ENCODE results near the gene ATXN2L. TPM values are rescaled to one million over a fixed set of nuclear protein-coding genes. Genes with fewer than 3 reads are reported as not detected.

Gene ATXN2L
- total RNA-seq, 3 donors from 2014 or later = 315 to 351 (median 325) TPM

DNA sequence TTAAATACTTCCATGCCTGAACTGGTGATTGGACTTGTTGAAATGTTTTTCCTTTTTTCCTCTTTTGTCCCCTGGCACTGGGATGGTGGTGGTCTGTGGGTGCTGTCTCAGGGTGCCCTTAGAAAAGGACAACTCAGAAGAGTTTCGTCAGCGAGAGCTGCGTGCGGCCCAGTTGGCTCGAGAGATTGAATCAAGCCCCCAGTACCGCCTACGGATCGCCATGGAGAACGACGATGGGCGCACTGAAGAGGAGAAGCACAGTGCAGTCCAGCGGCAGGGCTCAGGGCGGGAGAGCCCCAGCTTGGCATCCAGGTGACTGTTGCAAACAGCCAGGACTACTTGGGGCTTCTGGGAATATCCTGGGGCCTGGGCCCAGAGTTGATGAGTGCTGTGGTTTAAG, 6.9 kb downstream of the ATXN2L start:
- ATAC-seq = no peak
- Mint-ChIP-seq H3K27me3 (ENCODE audit: low read depth) (no peaks in the 10 kb centered on the region), H3K4me1 (ENCODE audit: low read depth) (peaks cover 24% of the 10 kb centered on the region), H3K9me3 (no peaks in the 10 kb centered on the region), H3K36me3 (ENCODE audit: insufficient read depth) (peaks cover 75% of the 10 kb centered on the region), H3K4me3 (no peak overlapping the region)
- DNase-seq = no peak

DNA sequence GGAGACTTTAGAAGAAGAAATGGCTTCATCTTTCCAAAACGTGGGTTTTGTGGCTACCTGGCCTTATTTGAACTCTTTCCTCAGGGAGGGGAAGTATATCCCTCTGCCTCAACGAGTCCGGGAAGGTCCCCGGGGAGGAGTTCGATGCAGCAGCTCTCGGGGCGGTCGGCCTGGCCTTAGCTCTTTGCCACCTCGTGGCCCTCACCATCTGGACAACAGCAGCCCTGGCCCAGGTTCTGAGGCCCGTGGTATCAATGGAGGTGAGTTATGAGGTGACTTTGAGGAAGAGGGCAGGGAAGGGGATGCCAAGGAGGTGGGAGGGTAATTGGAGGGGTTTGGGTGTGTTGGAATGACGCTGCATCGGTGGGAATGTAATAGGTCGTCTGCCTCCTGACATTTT, 7.7 kb downstream of the ATXN2L start:
- ATAC-seq = no peak
- DNase-seq = no peak
- peaks cover 74% of the 10 kb centered on the region for H3K36me3 Mint-ChIP-seq (ENCODE audit: insufficient read depth)
- no peaks in the 10 kb centered on the region for H3K27me3 Mint-ChIP-seq (ENCODE audit: low read depth)
- no peaks in the 10 kb centered on the region for H3K9me3 Mint-ChIP-seq
- H3K4me3 Mint-ChIP-seq = no peak overlapping the region
- H3K4me1 Mint-ChIP-seq (ENCODE audit: low read depth) = peaks cover 16% of the 10 kb centered on the region

DNA sequence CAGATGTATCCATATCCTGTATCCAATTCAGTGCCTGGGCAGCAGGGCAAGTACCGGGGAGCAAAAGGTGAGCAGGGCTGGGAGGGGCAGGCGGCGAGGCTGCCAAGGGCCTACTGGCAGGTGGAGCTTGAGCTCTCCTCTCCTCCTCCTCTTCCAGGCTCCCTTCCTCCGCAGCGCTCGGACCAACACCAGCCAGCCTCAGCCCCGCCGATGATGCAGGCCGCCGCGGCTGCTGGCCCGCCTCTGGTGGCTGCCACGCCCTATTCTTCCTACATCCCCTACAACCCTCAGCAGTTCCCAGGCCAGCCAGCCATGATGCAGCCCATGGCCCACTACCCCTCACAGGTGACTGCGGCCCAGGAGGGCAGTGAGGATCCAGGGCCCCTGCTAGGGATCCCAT, 11.6 kb downstream of the ATXN2L start:
- DNase-seq = no peak
- peaks cover 8% of the 10 kb centered on the region for H3K4me1 Mint-ChIP-seq (ENCODE audit: low read depth)
- no peaks in the 10 kb centered on the region for H3K9me3 Mint-ChIP-seq
- peaks cover 61% of the 10 kb centered on the region for H3K36me3 Mint-ChIP-seq (ENCODE audit: insufficient read depth)
- no peak for ATAC-seq
- no peak overlapping the region for H3K4me3 Mint-ChIP-seq
- H3K27me3 Mint-ChIP-seq (ENCODE audit: low read depth) = no peaks in the 10 kb centered on the region

DNA sequence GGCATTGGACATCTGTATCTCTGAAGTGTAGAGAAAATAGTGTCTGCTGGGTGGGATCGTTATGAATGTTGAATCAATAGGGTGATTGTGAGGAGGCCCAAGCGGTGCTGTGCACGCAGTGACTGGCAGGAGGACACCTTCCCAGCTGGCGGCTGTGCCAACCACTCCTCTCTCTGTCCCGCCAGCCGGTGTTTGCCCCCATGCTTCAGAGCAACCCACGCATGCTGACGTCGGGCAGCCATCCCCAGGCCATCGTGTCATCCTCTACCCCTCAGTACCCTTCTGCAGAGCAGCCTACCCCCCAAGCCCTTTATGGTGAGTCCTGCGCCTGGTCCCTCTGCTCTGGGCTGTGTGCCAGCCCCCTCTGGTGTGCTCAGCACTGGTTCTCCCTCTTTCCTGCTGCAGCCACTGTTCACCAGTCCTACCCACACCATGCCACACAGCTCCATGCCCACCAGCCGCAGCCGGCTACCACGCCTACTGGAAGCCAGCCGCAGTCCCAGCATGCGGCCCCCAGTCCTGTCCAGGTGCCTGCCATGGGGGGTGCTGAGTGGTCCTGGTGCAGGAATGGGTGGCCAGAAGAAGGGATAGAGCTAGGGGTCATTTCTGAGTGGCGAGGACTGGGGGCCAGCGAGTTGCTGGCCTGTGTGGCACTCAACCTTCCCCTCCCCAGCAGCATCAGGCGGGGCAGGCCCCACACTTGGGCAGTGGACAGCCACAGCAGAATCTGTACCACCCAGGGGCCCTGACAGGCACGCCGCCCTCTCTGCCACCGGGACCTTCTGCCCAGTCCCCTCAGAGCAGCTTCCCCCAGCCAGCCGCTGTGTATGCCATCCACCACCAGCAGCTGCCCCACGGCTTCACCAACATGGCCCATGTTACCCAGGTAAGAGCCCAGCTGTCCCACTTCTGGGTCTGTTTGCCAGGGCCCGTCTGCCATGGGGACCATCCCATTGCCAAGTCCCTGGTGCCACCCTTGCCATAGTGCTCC, 12.4 kb downstream of the ATXN2L start:
- Mint-ChIP-seq H3K4me3 (no peak overlapping the region), H3K4me1 (ENCODE audit: low read depth) (peaks cover 8% of the 10 kb centered on the region), H3K36me3 (ENCODE audit: insufficient read depth) (peaks cover 56% of the 10 kb centered on the region), H3K27me3 (ENCODE audit: low read depth) (no peaks in the 10 kb centered on the region), H3K9me3 (no peaks in the 10 kb centered on the region)
- no peak for DNase-seq
- no peak for ATAC-seq

- peaks cover 8% of the 10 kb centered on the region for H3K4me1 Mint-ChIP-seq (ENCODE audit: low read depth)
- H3K4me3 Mint-ChIP-seq = no peak overlapping the region
- DNase-seq = no peak
- no peaks in the 10 kb centered on the region for H3K9me3 Mint-ChIP-seq
- peaks cover 46% of the 10 kb centered on the region for H3K36me3 Mint-ChIP-seq (ENCODE audit: insufficient read depth)
- ATAC-seq = no peak
- no peaks in the 10 kb centered on the region for H3K27me3 Mint-ChIP-seq (ENCODE audit: low read depth)
Measured at GRCh38 chr16:28835864-28836760, 13.3 kb downstream of the ATXN2L start.

- H3K36me3 Mint-ChIP-seq (ENCODE audit: insufficient read depth) = peaks cover 45% of the 10 kb centered on the region
- no peak overlapping the region for H3K4me3 Mint-ChIP-seq
Measured at GRCh38 chr16:28836761-28837064, 13.9 kb downstream of the ATXN2L start.

DNA sequence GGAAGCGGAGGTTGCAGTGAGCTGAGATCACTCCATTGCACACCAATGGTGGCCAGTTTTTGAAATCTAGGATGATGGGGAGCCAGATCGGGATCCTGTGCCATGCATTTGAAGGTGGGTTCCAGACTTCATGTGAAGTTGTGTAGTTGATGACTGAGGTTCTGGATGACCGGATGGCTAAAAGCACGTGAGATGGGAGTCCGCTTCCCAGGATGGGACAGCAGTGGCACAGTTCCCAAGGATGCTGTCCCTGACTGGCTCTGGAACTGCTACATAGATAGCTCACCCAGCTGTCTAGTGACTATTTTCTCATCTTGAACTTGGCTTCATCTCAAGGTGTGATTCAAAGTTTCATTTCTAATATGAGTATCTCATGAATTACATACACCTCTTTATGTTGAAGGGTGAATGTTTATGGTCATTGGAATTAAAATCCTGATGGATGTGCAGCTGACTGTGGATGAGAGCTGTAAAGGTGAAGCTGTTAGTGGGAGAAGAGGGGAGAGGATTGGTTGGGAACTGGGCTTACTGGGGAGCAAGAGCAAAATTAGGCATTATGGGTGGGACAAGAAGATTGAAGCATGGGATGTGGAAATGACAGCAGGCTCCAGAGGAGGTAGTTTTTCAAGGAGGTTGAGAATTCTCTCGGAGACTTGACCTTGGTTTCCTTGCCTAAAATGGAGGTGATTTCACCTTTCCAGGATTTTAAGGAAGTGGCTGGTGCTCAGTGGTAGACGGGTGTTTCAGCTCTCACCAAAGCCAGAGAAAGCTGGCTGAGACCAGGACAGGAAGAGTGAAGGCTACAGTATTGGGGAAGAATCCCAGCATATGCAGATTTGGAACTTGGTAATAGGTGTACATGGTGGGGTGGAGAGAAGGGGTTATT, 15.1 kb downstream of the ATXN2L start:
- H3K36me3 Mint-ChIP-seq (ENCODE audit: insufficient read depth) = peaks cover 43% of the 10 kb centered on the region
- H3K27me3 Mint-ChIP-seq (ENCODE audit: low read depth) = no peaks in the 10 kb centered on the region
- H3K9me3 Mint-ChIP-seq = no peaks in the 10 kb centered on the region
- DNase-seq (no peak), ATAC-seq (peak; percentile 47 to 55)
- no peak overlapping the region for H3K4me3 Mint-ChIP-seq
- peaks cover 8% of the 10 kb centered on the region for H3K4me1 Mint-ChIP-seq (ENCODE audit: low read depth)

More at GRCh38 chr16:28836761-28837064, 13.9 kb downstream of the ATXN2L start:
- Mint-ChIP-seq H3K4me1 (ENCODE audit: low read depth) (peaks cover 8% of the 10 kb centered on the region), H3K27me3 (ENCODE audit: low read depth) (no peaks in the 10 kb centered on the region), H3K9me3 (no peaks in the 10 kb centered on the region)
- ATAC-seq = no peak
- no peak for DNase-seq

GRCh38 chr16:28838558-28838918, 15.7 kb downstream of the ATXN2L start:
- no peaks in the 10 kb centered on the region for H3K9me3 Mint-ChIP-seq
- no peak for ATAC-seq
- no peak overlapping the region for H3K4me3 Mint-ChIP-seq
- peaks cover 8% of the 10 kb centered on the region for H3K4me1 Mint-ChIP-seq (ENCODE audit: low read depth)
- no peaks in the 10 kb centered on the region for H3K27me3 Mint-ChIP-seq (ENCODE audit: low read depth)
- H3K36me3 Mint-ChIP-seq (ENCODE audit: insufficient read depth) = peaks cover 43% of the 10 kb centered on the region
- DNase-seq = no peak

- peaks cover 8% of the 10 kb centered on the region for H3K4me1 Mint-ChIP-seq (ENCODE audit: low read depth)
- DNase-seq (no peak), ATAC-seq (no peak)
- H3K36me3 Mint-ChIP-seq (ENCODE audit: insufficient read depth) = peaks cover 40% of the 10 kb centered on the region
- no peaks in the 10 kb centered on the region for H3K27me3 Mint-ChIP-seq (ENCODE audit: low read depth)
- no peak overlapping the region for H3K4me3 Mint-ChIP-seq
- H3K9me3 Mint-ChIP-seq = no peaks in the 10 kb centered on the region
Measured at GRCh38 chr16:28839004-28839639, 16.3 kb downstream of the ATXN2L start.

DNA sequence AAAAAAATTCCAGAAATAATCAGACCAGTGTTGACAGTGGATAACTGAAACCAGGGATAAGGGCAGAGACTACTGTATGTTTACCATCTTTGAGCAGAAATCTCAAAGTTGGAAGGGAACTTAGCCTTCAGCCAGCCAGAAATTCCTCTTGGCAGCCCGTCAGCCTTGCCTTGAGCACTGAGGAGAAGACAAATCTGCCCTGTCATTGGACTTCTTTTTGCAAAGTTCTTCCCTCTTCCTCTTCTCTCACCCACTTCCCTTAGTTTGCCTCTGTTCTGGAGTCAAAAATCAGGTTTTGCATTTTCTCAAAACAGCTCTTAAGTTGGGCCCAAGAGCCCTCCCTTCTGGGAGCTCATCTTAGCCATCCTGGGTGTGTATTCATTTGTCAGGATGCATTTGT, 17.1 kb downstream of the ATXN2L start:
- DNase-seq (no peak), ATAC-seq (no peak)
- no peaks in the 10 kb centered on the region for H3K27me3 Mint-ChIP-seq (ENCODE audit: low read depth)
- peaks cover 41% of the 10 kb centered on the region for H3K36me3 Mint-ChIP-seq (ENCODE audit: insufficient read depth)
- peaks cover 15% of the 10 kb centered on the region for H3K4me1 Mint-ChIP-seq (ENCODE audit: low read depth)
- no peak overlapping the region for H3K4me3 Mint-ChIP-seq
- H3K9me3 Mint-ChIP-seq = no peaks in the 10 kb centered on the region

DNA sequence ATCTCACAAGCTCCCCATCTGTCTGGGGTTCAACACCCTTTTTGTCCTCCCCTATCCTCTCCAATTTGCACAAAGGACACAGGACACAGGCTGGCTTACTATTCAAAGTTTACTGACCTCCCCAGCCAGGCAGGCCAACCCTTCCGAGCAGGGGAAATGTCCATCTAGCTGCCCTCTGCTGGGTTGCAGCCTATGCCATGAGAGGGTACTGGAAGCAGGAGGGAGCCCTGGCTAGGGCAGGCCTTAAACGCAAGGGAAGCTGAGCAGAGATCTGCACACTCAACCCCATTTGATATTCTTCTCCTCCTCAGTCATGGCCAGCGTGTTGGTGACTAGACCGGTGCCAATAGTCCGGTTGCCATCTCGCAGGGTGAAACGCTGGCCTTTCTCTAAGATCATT, 19.9 kb downstream of the ATXN2L start:
- ATAC-seq = no peak
- Mint-ChIP-seq H3K4me1 (ENCODE audit: low read depth) (peaks cover 35% of the 10 kb centered on the region), H3K36me3 (ENCODE audit: insufficient read depth) (peaks cover 45% of the 10 kb centered on the region), H3K4me3 (peak overlapping the region; percentile 28), H3K9me3 (no peaks in the 10 kb centered on the region), H3K27me3 (ENCODE audit: low read depth) (no peaks in the 10 kb centered on the region)
- no peak for DNase-seq

DNA sequence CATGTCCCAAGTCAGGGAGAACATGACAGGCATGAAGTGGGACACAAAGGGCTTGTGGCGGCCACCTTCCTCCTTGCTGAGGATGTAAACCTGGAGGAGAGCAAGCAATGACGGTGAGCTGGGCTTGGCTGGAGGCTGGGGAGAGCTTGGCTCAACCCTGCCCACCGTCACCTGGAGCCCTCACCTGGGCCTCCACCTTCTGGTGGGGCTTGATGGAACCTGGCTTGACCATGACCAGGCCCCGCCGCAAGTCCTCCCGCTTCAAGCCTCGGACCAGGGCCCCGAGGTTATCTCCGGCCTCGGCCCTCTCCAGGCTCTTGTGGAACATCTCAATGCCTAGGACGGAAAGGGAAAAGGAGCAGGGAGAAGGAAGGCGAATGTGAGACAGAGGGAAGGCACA, 21.0 kb downstream of the ATXN2L start:
- Mint-ChIP-seq H3K4me1 (ENCODE audit: low read depth) (peaks cover 30% of the 10 kb centered on the region), H3K36me3 (ENCODE audit: insufficient read depth) (peaks cover 37% of the 10 kb centered on the region), H3K27me3 (ENCODE audit: low read depth) (no peaks in the 10 kb centered on the region), H3K9me3 (no peaks in the 10 kb centered on the region), H3K4me3 (peak overlapping the region; percentile 19)
- ATAC-seq (no peak), DNase-seq (no peak)

DNA sequence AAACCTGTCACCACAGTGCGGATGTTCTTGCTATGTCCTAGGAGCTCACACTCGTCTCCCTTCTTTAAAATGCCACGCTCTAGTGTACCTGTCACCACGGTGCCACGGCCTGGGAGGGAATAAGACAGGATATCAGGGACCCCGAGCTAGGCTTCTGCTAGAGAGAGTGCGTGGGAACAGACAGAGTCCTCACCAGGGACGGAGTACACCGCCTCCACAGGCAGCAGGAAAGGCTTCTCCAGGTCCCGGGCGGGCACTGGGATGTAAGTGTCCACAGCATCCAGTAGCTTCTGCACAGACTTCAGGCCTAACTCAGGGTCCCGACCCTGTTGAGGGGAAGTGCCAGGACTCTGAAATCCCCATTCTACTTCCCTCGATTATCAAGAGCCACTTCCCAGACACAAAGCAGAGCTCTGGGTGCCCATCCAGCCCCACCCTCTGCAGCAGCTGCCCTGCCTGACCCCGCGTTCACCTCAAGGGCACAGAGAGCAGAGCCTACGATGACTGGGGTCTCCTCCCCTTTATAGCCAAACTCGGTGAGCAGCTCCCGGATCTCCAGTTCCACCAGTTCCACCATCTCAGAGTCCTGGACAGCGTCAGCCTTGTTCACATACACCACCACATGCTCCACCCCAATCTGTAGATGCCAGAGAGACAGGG, 21.6 kb downstream of the ATXN2L start:
- DNase-seq (no peak), ATAC-seq (no peak)
- Mint-ChIP-seq H3K9me3 (no peaks in the 10 kb centered on the region), H3K36me3 (ENCODE audit: insufficient read depth) (peaks cover 34% of the 10 kb centered on the region), H3K27me3 (ENCODE audit: low read depth) (no peaks in the 10 kb centered on the region), H3K4me3 (peak overlapping the region; percentile 97), H3K4me1 (ENCODE audit: low read depth) (peaks cover 30% of the 10 kb centered on the region)

Measured in activated T-cell treated with anti-CD3 and anti-CD28 coated beads, Interleukin-2, amount 50 U/mL, for 4 hours (primary cell).